H1 (cell line): ENCODE measurements around the gene KLF7. TPM values are rescaled to one million over a fixed set of nuclear protein-coding genes. Genes with fewer than 3 reads are reported as not detected.

Source experiments
- CTCF ChIA-PET: fragments of 300-600 bp; sonication (Branson Sonifier 250); formaldehyde crosslinking; loops from one replicate; lab custom pipeline; 2021; ENCODE audit not compliant: partially characterized antibody; lab: Charles Lee
- POLR2A ChIA-PET: fragments of 300-600 bp; sonication (Branson Sonifier 250); formaldehyde crosslinking; loops from one replicate; lab custom pipeline; 2021; ENCODE audit warnings: inconsistent platforms; ENCODE audit not compliant: partially characterized antibody; lab: Charles Lee
- DNase-seq, 2 experiments: peaks; one replicate each; pipeline versions ENCODE4 v3.0.0 to v3.0.0-alpha.2; 2010 to 2022; ENCODE audit warnings: low spot score in 2 of 2, low read depth in 1 of 2, mixed read lengths in 1 of 2
- FAIRE-seq: peaks from 2 replicates; lab custom pipeline; 2011; peaks lifted over from hg19 to GRCh38; lab: Jason Lieb, UNC
- H2AFZ ChIP-seq: 2 replicates; pipeline ENCODE4 v1.8.1; 2012; ENCODE audit warnings: low read length, inconsistent platforms
- H2AK5ac ChIP-seq: 2 replicates; pipeline ENCODE4 v1.6.1; 2013; ENCODE audit warnings: low read depth, low read length
- H2BK120ac ChIP-seq: replicated peaks from 2 replicates; pipeline ENCODE3; 2013; ENCODE audit warnings: low read depth, low read length, inconsistent platforms
- H2BK12ac ChIP-seq: 2 replicates; pipeline ENCODE4 v1.6.1; 2013; ENCODE audit warnings: low read depth, low read length
- H2BK15ac ChIP-seq: 2 replicates; pipeline ENCODE4 v1.6.1; 2013; ENCODE audit warnings: low read length
- H2BK20ac ChIP-seq: 2 replicates; pipeline ENCODE4 v1.6.1; 2013; ENCODE audit warnings: low read length
- H2BK5ac ChIP-seq: 2 replicates; pipeline ENCODE4 v1.6.1; 2013; ENCODE audit warnings: low read depth, low read length
- H3K14ac ChIP-seq: 2 replicates; pipeline ENCODE4 v1.6.1; 2013; ENCODE audit warnings: inconsistent platforms; ENCODE audit not compliant: insufficient read length
- H3K18ac ChIP-seq: 2 replicates; pipeline ENCODE4 v1.6.1; 2013; ENCODE audit warnings: low read length; ENCODE audit errors: extremely low read depth
- H3K23ac ChIP-seq: 2 replicates; pipeline ENCODE4 v1.6.1; 2013; ENCODE audit warnings: inconsistent platforms; ENCODE audit not compliant: insufficient read length
- H3K23me2 ChIP-seq: 2 replicates; pipeline ENCODE4 v1.6.1; 2013; ENCODE audit warnings: low read depth, low read length
- H3K27ac ChIP-seq: 2 replicates; pipeline ENCODE4 v1.6.1; 2011; ENCODE audit warnings: low read depth, low read length, inconsistent platforms
- H3K27me3 ChIP-seq, 4 experiments: replicated peaks in 1 of 4; 1 replicate in 1 of 4; 2 replicates in 3 of 4; pipeline versions ENCODE4 v1.6.1 to v1.8.1; 2011 to 2013; ENCODE audit warnings: low read length in 3 of 4, mild to moderate bottlenecking in 3 of 4, inconsistent platforms in 2 of 4, mixed read lengths in 2 of 4, moderate library complexity in 1 of 4; ENCODE audit not compliant: control insufficient read depth in 3 of 4, insufficient read depth in 3 of 4; ENCODE audit errors: extremely low read depth in 1 of 4
- H3K36me3 ChIP-seq, 4 experiments: 2 replicates each; pipeline versions ENCODE4 v1.6.1 to v1.8.1; 2011 to 2013; ENCODE audit warnings: mild to moderate bottlenecking in 4 of 4, low read length in 3 of 4, moderate library complexity in 2 of 4, control low read depth in 1 of 4, inconsistent platforms in 1 of 4; ENCODE audit not compliant: insufficient read depth in 4 of 4, control insufficient read depth in 2 of 4
- H3K4ac ChIP-seq: replicated peaks from 2 replicates; pipeline ENCODE3; 2013; ENCODE audit warnings: low read length, low read depth, mixed read lengths, inconsistent platforms; ENCODE audit not compliant: insufficient read length
- H3K4me1 ChIP-seq, 4 experiments: replicated peaks in 1 of 4; 1 replicate in 1 of 4; 2 replicates in 3 of 4; pipeline versions ENCODE4 v1.6.1 to v1.8.1; 2011 to 2013; ENCODE audit warnings: low read length in 3 of 4, inconsistent platforms in 2 of 4, mixed read lengths in 1 of 4; ENCODE audit not compliant: insufficient read depth in 4 of 4, control insufficient read depth in 3 of 4
- H3K4me2 ChIP-seq, 2 experiments: 2 replicates each; pipeline versions ENCODE4 v1.6.1 to v1.8.1; 2011 to 2013; ENCODE audit warnings: low read depth in 2 of 2, low read length in 2 of 2, control low read depth in 1 of 2, inconsistent platforms in 1 of 2, mild to moderate bottlenecking in 1 of 2; ENCODE audit not compliant: insufficient read depth in 1 of 2
- H3K4me3 ChIP-seq, 4 experiments: fragments of 200-600, 300-600 bp in 1 of 4; sonication (generic), shearing (Covaris generic), sonication (Bioruptor Twin) in 1 of 4; 2 replicates each; pipeline versions ENCODE4 v1.5.1 to v1.8.1; 2011 to 2016; ENCODE audit warnings: low read length in 4 of 4, low read depth in 3 of 4, control low read depth in 2 of 4, inconsistent platforms in 2 of 4, mild to moderate bottlenecking in 2 of 4, mixed read lengths in 1 of 4, moderate library complexity in 1 of 4; ENCODE audit not compliant: insufficient read depth in 2 of 4; ENCODE audit errors: extremely low read depth in 1 of 4
- H3K56ac ChIP-seq: replicated peaks from 2 replicates; pipeline ENCODE3; 2013; ENCODE audit warnings: low read depth, mild to moderate bottlenecking, mixed read lengths, low read length, inconsistent platforms; ENCODE audit not compliant: insufficient read length
- H3K79me1 ChIP-seq: 2 replicates; pipeline ENCODE4 v1.6.1; 2013; ENCODE audit warnings: low read depth, low read length, control low read depth
- H3K79me2 ChIP-seq, 2 experiments: 2 replicates each; pipeline versions ENCODE4 v1.6.1 to v1.8.1; 2012 to 2013; ENCODE audit warnings: low read length in 2 of 2, mild to moderate bottlenecking in 2 of 2, inconsistent platforms in 1 of 2; ENCODE audit not compliant: insufficient read depth in 2 of 2, control insufficient read depth in 1 of 2
- H3K9ac ChIP-seq, 4 experiments: replicated peaks in 1 of 4; 1 replicate in 1 of 4; 2 replicates in 3 of 4; pipeline versions ENCODE4 v1.6.1 to v1.8.1; 2011 to 2013; ENCODE audit warnings: low read depth in 3 of 4, low read length in 3 of 4, control low read depth in 2 of 4, mild to moderate bottlenecking in 2 of 4, moderate library complexity in 2 of 4, inconsistent platforms in 1 of 4; ENCODE audit errors: extremely low read depth in 1 of 4
- H3K9me3 ChIP-seq, 2 experiments: 2 replicates each; pipeline versions ENCODE4 v1.6.1 to v1.8.1; 2012 to 2013; ENCODE audit warnings: mild to moderate bottlenecking in 2 of 2, moderate library complexity in 2 of 2, control low read depth in 1 of 2, inconsistent platforms in 1 of 2, low read depth in 1 of 2, low read length in 1 of 2, mixed read lengths in 1 of 2; ENCODE audit not compliant: insufficient read depth in 2 of 2
- H4K20me1 ChIP-seq, 2 experiments: replicated peaks in 1 of 2; 2 replicates each; pipeline versions ENCODE3 to v1.8.1; 2011 to 2013; ENCODE audit warnings: inconsistent platforms in 2 of 2, low read length in 2 of 2, mild to moderate bottlenecking in 1 of 2; ENCODE audit not compliant: insufficient read depth in 2 of 2, control insufficient read depth in 1 of 2
- H4K5ac ChIP-seq: 2 replicates; pipeline ENCODE4 v1.6.1; 2013; ENCODE audit warnings: low read length, low read depth, mixed read lengths, inconsistent platforms; ENCODE audit not compliant: insufficient read length
- H4K8ac ChIP-seq: 2 replicates; pipeline ENCODE4 v1.8.0; 2013; ENCODE audit warnings: mild to moderate bottlenecking, moderate library complexity, low read length, inconsistent platforms; ENCODE audit not compliant: insufficient read depth; ENCODE audit errors: extremely low read depth
- H4K91ac ChIP-seq: replicated peaks from 2 replicates; pipeline ENCODE3; 2013; ENCODE audit warnings: low read length, mixed read lengths, inconsistent platforms; ENCODE audit not compliant: insufficient read length
- JUND ChIP-seq: IDR thresholded peaks from 2 replicates; pipeline ENCODE4 v1.6.1; 2011; ENCODE audit warnings: mild to moderate bottlenecking, improper control_type of control experiment, low read length
- NRF1 ChIP-seq: IDR thresholded peaks from 2 replicates; pipeline ENCODE4 v1.6.1; 2011; ENCODE audit warnings: mild to moderate bottlenecking, low read depth, low read length, improper control_type of control experiment
- POLR2AphosphoS5 ChIP-seq: IDR thresholded peaks from 2 replicates; pipeline ENCODE4 v1.6.1; 2011; ENCODE audit warnings: low read depth, low read length
- RBBP5 ChIP-seq: IDR thresholded peaks from 2 replicates; pipeline ENCODE4 v1.7.1; 2012; ENCODE audit warnings: low read depth, mild to moderate bottlenecking, inconsistent platforms, low read length, moderate library complexity, borderline replicate concordance
- SUZ12 ChIP-seq: fragments of 200-600 bp; sonication (generic); IDR thresholded peaks from 2 replicates; pipeline ENCODE4 v1.6.1; 2012; ENCODE audit warnings: mild to moderate bottlenecking, inconsistent platforms, low read length, moderate library complexity, mixed read lengths
- YY1 ChIP-seq: IDR thresholded peaks from 2 replicates; pipeline ENCODE4 v1.6.1; 2011; ENCODE audit warnings: low read depth, mild to moderate bottlenecking, low read length
- polyA plus RNA-seq, 7 experiments: library from polyadenylated mRNA; depleted of rRNA in 3 of 7; stranded (reverse) in 5 of 7; unstranded in 2 of 7; fragments of >200 nt in 5 of 7; fragments of 200-250 nt in 2 of 7; gene quantifications; 1 replicate in 5 of 7; 2 replicates in 1 of 7; 4 replicates in 1 of 7; pipeline versions ENCODE4 v1.2.1 to v1.2.3, GENCODE V29; 2011 to 2013; ENCODE audit warnings: missing spikeins in 2 of 7, mixed read lengths in 2 of 7
- total RNA-seq: library from RNA; stranded (reverse); fragmentation: NEBNext Ultra II Directional; extraction: Animal tissue kit (Norgen Biotek cat#: 25700); gene quantifications from 2 replicates; pipeline ENCODE4 v1.2.1, GENCODE V29; 2021

The KLF7 gene
- total and polyA plus RNA-seq, 2 of the 8 experiments (the other 6 are each of a cell fraction or from before 2014, with no cell fraction given) = 9.6 to 23.3 TPM

GRCh38 chr2:207132019-207132418 is 33.7 kb downstream of the KLF7 start:
- H3K23me2 ChIP-seq = no peaks in the 10 kb centered on the region
- H2AFZ ChIP-seq = no peak overlapping the region
- H3K56ac ChIP-seq = no peak overlapping the region
- H4K5ac ChIP-seq = no peak overlapping the region
- H2BK5ac ChIP-seq = no peak overlapping the region
- H2BK20ac ChIP-seq = no peak overlapping the region
- ChIA-PET CTCF (interaction anchor here (0.6 to 1.0 kb wide), 3 partner anchors 150 to 223 kb away, joined by 3 read pairs; no protein-coding TSS in a partner anchor), POLR2A (interaction anchor here (1.3 to 1.5 kb wide), 2 partner anchors 31 to 34 kb away, joined by 4 to 6 read pairs; partner anchors contain the start of gene KLF7)
- H3K14ac ChIP-seq = no peak overlapping the region
- H3K4me3 ChIP-seq = no peak overlapping the region
- TF ChIP-seq RBBP5 = no peak
- TF ChIP-seq POLR2AphosphoS5 = no peak
- TF ChIP-seq NRF1 = no peak
- no peak for TF ChIP-seq JUND
- TF ChIP-seq SUZ12 = no peak
- no peak for TF ChIP-seq YY1
- H3K23ac ChIP-seq = no peak overlapping the region
- H3K27ac ChIP-seq = no peak overlapping the region
- H3K79me1 ChIP-seq = no peaks in the 10 kb centered on the region
- H4K20me1 ChIP-seq = no peaks in the 10 kb centered on the region
- peaks cover 0 to 60% of the 10 kb centered on the region in 2 experiments; a peak in 3 of 4 replicates for H3K79me2 ChIP-seq
- H4K91ac ChIP-seq = no peak overlapping the region
- no peaks in the 10 kb centered on the region for H3K27me3 ChIP-seq
- no peak for FAIRE-seq
- peaks cover 3 to 23% (median 8%) of the 10 kb centered on the region in 4 experiments; a peak in 5 of 7 replicates for H3K4me1 ChIP-seq
- no peak overlapping the region for H3K4ac ChIP-seq
- no peak overlapping the region for H3K18ac ChIP-seq
- no peak overlapping the region for H2BK15ac ChIP-seq
- no peak overlapping the region for H2AK5ac ChIP-seq
- H3K9ac ChIP-seq = no peak overlapping the region
- H4K8ac ChIP-seq = no peak overlapping the region
- H2BK12ac ChIP-seq = no peak overlapping the region
- no peak overlapping the region for H3K4me2 ChIP-seq
- DNase-seq = no peak
- H3K36me3 ChIP-seq = peaks cover 0 to 2% (median 0%) of the 10 kb centered on the region in 4 experiments; a peak in 1 of 8 replicates
- H3K9me3 ChIP-seq = peaks cover 0 to 2% of the 10 kb centered on the region in 2 experiments; a peak in 1 of 4 replicates
- no peak overlapping the region for H2BK120ac ChIP-seq
